IMR-90 (cell line): Measurements from ENCODE around the gene PRELID1. TPM values are rescaled to one million over a fixed set of nuclear protein-coding genes. Genes with fewer than 3 reads are reported as not detected.

Source experiments
- ATAC-seq: fragments of 200-7000 bp; cut with Tn5 transposase; 2 replicates; pipeline ENCODE4 v1.9.1; 2020; ENCODE audit warnings: low read depth, mild to moderate bottlenecking, moderate library complexity
- BruUV-seq: library from RNA; stranded (reverse); fragments of 400-500 nt; replicated peaks from 2 replicates; lab custom pipeline; 2021; lab: Mats Ljungman, UMichigan
- CTCF ChIA-PET: fragments of 300-600 bp; formaldehyde crosslinking; extraction: SDS; loops from one replicate; lab custom pipeline; 2021; ENCODE audit warnings: antibody characterized with exemption; lab: Yijun Ruan, JAX
- POLR2A ChIA-PET: fragments of 300-600 bp; sonication (Branson Sonifier 250); formaldehyde crosslinking; loops from one replicate; lab custom pipeline; 2022; ENCODE audit warnings: antibody characterized with exemption; ENCODE audit not compliant: unreplicated experiment; lab: Charles Lee
- DNase-seq: peaks from one replicate; pipeline ENCODE4 v3.0.0; 2013
- H2AFZ ChIP-seq: replicated peaks from 2 replicates; pipeline ENCODE3; 2013; ENCODE audit warnings: low read length, mild to moderate bottlenecking; ENCODE audit not compliant: poor library complexity
- H2AK5ac ChIP-seq: 2 replicates; pipeline ENCODE4 v1.6.1; 2013; ENCODE audit warnings: low read depth, low read length, inconsistent platforms
- H2AK9ac ChIP-seq: replicated peaks from 2 replicates; pipeline ENCODE3; 2013; ENCODE audit warnings: mild to moderate bottlenecking, low read depth, low read length, moderate library complexity; ENCODE audit not compliant: poor library complexity
- H2BK120ac ChIP-seq: 2 replicates; pipeline ENCODE4 v1.6.1; 2013; ENCODE audit warnings: low read depth, low read length, inconsistent platforms
- H2BK15ac ChIP-seq: 3 replicates; pipeline ENCODE4 v1.6.1; 2013; ENCODE audit warnings: low read depth, low read length, inconsistent platforms
- H2BK20ac ChIP-seq: 2 replicates; pipeline ENCODE4 v1.6.1; 2013; ENCODE audit warnings: low read depth, mild to moderate bottlenecking, inconsistent platforms, low read length, moderate library complexity
- H2BK5ac ChIP-seq: 2 replicates; pipeline ENCODE4 v1.6.1; 2013; ENCODE audit warnings: mild to moderate bottlenecking, low read depth, low read length, inconsistent platforms; ENCODE audit not compliant: poor library complexity, severe bottlenecking
- H3K14ac ChIP-seq: replicated peaks from 2 replicates; pipeline ENCODE4 v1.6.1; 2013; ENCODE audit warnings: low read depth, low read length, inconsistent platforms
- H3K18ac ChIP-seq: 2 replicates; pipeline ENCODE4 v1.6.1; 2013; ENCODE audit warnings: low read depth, low read length, control low read depth
- H3K23ac ChIP-seq: 2 replicates; pipeline ENCODE4 v1.6.1; 2013; ENCODE audit warnings: low read depth, low read length, inconsistent platforms
- H3K27ac ChIP-seq: 2 replicates; pipeline ENCODE4 v1.5.1; 2013; ENCODE audit warnings: mild to moderate bottlenecking, control low read depth, low read length; ENCODE audit not compliant: insufficient read depth
- H3K27me3 ChIP-seq: 2 replicates; pipeline ENCODE4 v1.6.1; 2013; ENCODE audit warnings: low read length; ENCODE audit not compliant: control insufficient read depth, insufficient read depth
- H3K36me3 ChIP-seq: 2 replicates; pipeline ENCODE4 v1.6.1; 2013; ENCODE audit warnings: low read length, mixed read lengths; ENCODE audit not compliant: control insufficient read depth, insufficient read depth
- H3K4ac ChIP-seq: 2 replicates; pipeline ENCODE4 v1.6.1; 2013; ENCODE audit warnings: low read depth, low read length, inconsistent platforms
- H3K4me1 ChIP-seq: 2 replicates; pipeline ENCODE4 v1.6.1; 2013; ENCODE audit warnings: low read length, mixed read lengths; ENCODE audit not compliant: control insufficient read depth, insufficient read depth
- H3K4me2 ChIP-seq: 2 replicates; pipeline ENCODE4 v1.6.1; 2013; ENCODE audit warnings: low read depth, mild to moderate bottlenecking, control low read depth, low read length, moderate library complexity
- H3K4me3 ChIP-seq: 2 replicates; pipeline ENCODE4 v1.5.1; 2013; ENCODE audit warnings: low read depth, mild to moderate bottlenecking, control low read depth, low read length, moderate library complexity; ENCODE audit not compliant: insufficient read depth
- H3K56ac ChIP-seq: 2 replicates; pipeline ENCODE4 v1.6.1; 2013; ENCODE audit warnings: low read length, inconsistent platforms; ENCODE audit not compliant: insufficient read depth; ENCODE audit errors: extremely low read depth
- H3K79me1 ChIP-seq, 2 experiments: 2 replicates each; pipeline ENCODE4 v1.6.1; 2013; ENCODE audit warnings: low read length in 2 of 2, inconsistent platforms in 1 of 2, low read depth in 1 of 2
- H3K9ac ChIP-seq: 2 replicates; pipeline ENCODE4 v1.6.1; 2013; ENCODE audit warnings: low read depth, low read length, control low read depth
- H3K9me1 ChIP-seq: 2 replicates; pipeline ENCODE4 v1.6.1; 2013; ENCODE audit warnings: low read length, inconsistent platforms; ENCODE audit not compliant: insufficient read depth
- H3K9me3 ChIP-seq: 2 replicates; pipeline ENCODE4 v1.6.1; 2013; ENCODE audit warnings: low read length; ENCODE audit not compliant: control insufficient read depth, insufficient read depth
- H4K20me1 ChIP-seq: 2 replicates; pipeline ENCODE4 v1.6.1; 2013; ENCODE audit warnings: low read length, inconsistent platforms; ENCODE audit not compliant: insufficient read depth
- H4K5ac ChIP-seq: 2 replicates; pipeline ENCODE4 v1.6.1; 2013; ENCODE audit warnings: mild to moderate bottlenecking, low read depth, low read length, control low read depth
- H4K8ac ChIP-seq, 2 experiments: 2 replicates each; pipeline ENCODE4 v1.6.1; 2013; ENCODE audit warnings: low read depth in 2 of 2, low read length in 2 of 2, control low read depth in 1 of 2, inconsistent platforms in 1 of 2
- H4K91ac ChIP-seq: 2 replicates; pipeline ENCODE4 v1.6.1; 2013; ENCODE audit warnings: low read depth, low read length, inconsistent platforms; ENCODE audit not compliant: insufficient read depth
- MAFK ChIP-seq: IDR thresholded peaks from 2 replicates; pipeline ENCODE4 v1.6.1; 2012; ENCODE audit warnings: low read depth, low read length, improper control_type of control experiment
- POLR2A ChIP-seq: IDR thresholded peaks from 2 replicates; pipeline ENCODE4 v1.6.1; 2012; ENCODE audit warnings: mild to moderate bottlenecking, low read depth, low read length
- WGBS, 2 experiments: methylation state at CpG; one replicate each; pipeline versions ENCODE4 v1.1.5 to v1.1.7; 2013; ENCODE audit warnings: missing lambda C conversion rate in 2 of 2; ENCODE audit not compliant: insufficient read length in 1 of 2; ENCODE audit errors: extremely low coverage in 2 of 2; 5-methylcytosine and 5-hydroxymethylcytosine counted together
- dilution Hi-C: fragments of 300-500 bp; cut with HindIII; formaldehyde crosslinking; loops from one replicate; pipeline ENCODE4 v1.14.3; 2018; ENCODE audit warnings: low sequenced_read_pairs; ENCODE audit not compliant: unreplicated experiment
- in situ Hi-C: fragments of 300-500 bp; cut with MboI; formaldehyde crosslinking; loops from 3 replicates; pipeline ENCODE4 v1.14.3; 2019; ENCODE audit warnings: low sequenced_read_pairs, inconsistent platforms, mixed read lengths
- intact Hi-C: fragments of 100-400 bp; cut with micrococcal nuclease; formaldehyde crosslinking; loops from 2 replicates; pipeline ENCODE4 v1.10.0; 2022
- polyA plus RNA-seq, 3 experiments: library from polyadenylated mRNA; depleted of rRNA; stranded (reverse); fragments of >200 nt; gene quantifications; 2 replicates each; pipeline ENCODE4 v1.2.3, GENCODE V29; 2012; ENCODE audit warnings: low replicate concordance in 1 of 3
- total RNA-seq: library from RNA; depleted of rRNA; stranded (reverse); fragments of >200 nt; gene quantifications from 2 replicates; pipeline ENCODE4 v1.2.3, GENCODE V29; 2012

PRELID1 gene
- total and polyA plus RNA-seq, 2 of the 4 experiments (the other 2 are of a cell fraction), result 116 to 239 TPM

- in situ Hi-C loops, result no loop called here
- Histone ChIP-seq H2AK5ac (no peak overlapping the region), H2BK5ac (no peak overlapping the region), H3K36me3 (peaks cover 47% of the 10 kb centered on the region), H4K8ac (no peak overlapping the region), H3K4me3 (no peak overlapping the region), H2AFZ (no peak overlapping the region), H3K23ac (no peak overlapping the region), H3K14ac (no peak overlapping the region), H2BK15ac (no peak overlapping the region), H3K9me3 (no peaks in the 10 kb centered on the region), H2AK9ac (no peak overlapping the region), H3K79me1 (peaks cover 5 to 22% of the 10 kb centered on the region in 2 experiments; a peak in 3 of 4 replicates), H3K27me3 (no peaks in the 10 kb centered on the region), H3K56ac (no peak overlapping the region), H3K27ac (no peak overlapping the region), H3K18ac (no peak overlapping the region), H3K4me1 (peaks cover 5% of the 10 kb centered on the region; the same call in 1 of the 2 replicates), H4K5ac (no peak overlapping the region), H2BK120ac (no peak overlapping the region), H4K20me1 (no peaks in the 10 kb centered on the region), H3K4ac (no peak overlapping the region), H2BK20ac (no peak overlapping the region), H4K91ac (no peak overlapping the region), H3K9me1 (no peaks in the 10 kb centered on the region), H3K4me2 (no peak overlapping the region), H3K9ac (no peak overlapping the region)
- no TSS peak for BruUV-seq
- ChIA-PET CTCF (no interaction called here), POLR2A (no interaction called here)
- intact Hi-C loops, result no loop called here
- DNase-seq, result no peak
- TF ChIP-seq MAFK (no peak), POLR2A (no peak)
- no peak for ATAC-seq
- WGBS, 2 experiments, result 98% methylated on average over 7 of the region's 9 CpGs; no CpG with 5 or more reads in 1 of the 2 experiments
- dilution Hi-C loops, result no loop called here
Measured at GRCh38 chr5:177295924-177296323, 7.7 kb upstream of the PRELID1 start.
